Adrenal gland (tissue), 5 donors: Measurements from ENCODE around the gene RHO.

Source experiments
- CTCF ChIP-seq, 6 experiments: fragments of 450-650 bp in 4 of 6; fragments of 200-600 bp in 2 of 6; sonication (generic) in 1 of 6; IDR thresholded peaks; 1 replicate in 5 of 6; 2 replicates in 1 of 6; pipeline versions ENCODE4 v1.5.1 to v1.8.0; 2016 to 2021; ENCODE audit warnings: antibody characterized with exemption in 6 of 6, mild to moderate bottlenecking in 2 of 6, moderate library complexity in 1 of 6
- POLR2A ChIP-seq, 2 donors: fragments of 450-650 bp; IDR thresholded peaks; one replicate each; pipeline ENCODE4 v1.6.1; 2017; ENCODE audit warnings: antibody characterized with exemption in 2 of 2, mild to moderate bottlenecking in 2 of 2, moderate library complexity in 1 of 2
- donor health status: DM: no; HTN: no; CAD: no.

GRCh38 chr3:129535075-129535474 is 6.6 kb downstream of the RHO start:
- TF ChIP-seq CTCF (IDR thresholded peaks at IDR 0.05) (no peak), POLR2A (IDR thresholded peaks at IDR 0.05) (no peak)
